GM20000 (cell line): ENCODE results near the gene FYN.
A peak's percentile ranks its signal among the peaks of the same experiment; 100 is the strongest.

Experiments used
- DNase-seq: peaks from one replicate; pipeline ENCODE4 v3.0.0; 2012; ENCODE audit warnings: low spot score
- CTCF ChIP-seq: IDR thresholded peaks from 2 replicates; pipeline ENCODE4 v1.5.1; 2012; ENCODE audit warnings: mild to moderate bottlenecking, control low read depth; ENCODE audit errors: extremely low read depth, missing control alignments

FYN gene

GRCh38 chr6:111750153-111750552 is 123.1 kb downstream of the FYN start:
- TF ChIP-seq CTCF: no peak
- no peak for DNase-seq

- DNase-seq: peak; percentile 16
- TF ChIP-seq CTCF: no peak
Measured at GRCh38 chr6:111748231-111748647, 125.0 kb downstream of the FYN start.

GRCh38 chr6:111747829-111748228 is 125.4 kb downstream of the FYN start:
- DNase-seq: no peak
- no peak for TF ChIP-seq CTCF

GRCh38 chr6:111747396-111747795 is 125.9 kb downstream of the FYN start:
- no peak for DNase-seq

GRCh38 chr6:111746983-111747382 is 126.3 kb downstream of the FYN start:
- no peak for TF ChIP-seq CTCF
- no peak for DNase-seq

More at GRCh38 chr6:111747396-111747795, 125.9 kb downstream of the FYN start:
- TF ChIP-seq CTCF: no peak

- no peak for TF ChIP-seq CTCF
- no peak for DNase-seq
Measured at GRCh38 chr6:111745636-111746035, 127.6 kb downstream of the FYN start.

- TF ChIP-seq CTCF: no peak
- no peak for DNase-seq
Measured at GRCh38 chr6:111745186-111745585, 128.1 kb downstream of the FYN start.
